HEK293T (cell line): ENCODE data around the gene IRAK3.

Experiments
- ARNT ChIP-seq: fragments of 450-650 bp; IDR thresholded peaks from 2 replicates; pipeline ENCODE4 v1.6.1; 2017; ENCODE audit warnings: mild to moderate bottlenecking
- HDGF ChIP-seq: fragments of 450-650 bp; IDR thresholded peaks from 2 replicates; pipeline ENCODE4 v1.6.1; 2017; ENCODE audit warnings: antibody characterized with exemption, borderline replicate concordance
- NFRKB ChIP-seq: fragments of 450-650 bp; IDR thresholded peaks from 2 replicates; pipeline ENCODE4 v1.6.1; 2016; ENCODE audit warnings: mild to moderate bottlenecking, moderate library complexity
- SP1 ChIP-seq: fragments of 450-650 bp; IDR thresholded peaks from 2 replicates; pipeline ENCODE4 v1.6.1; 2017
- TARDBP ChIP-seq: fragments of 450-650 bp; IDR thresholded peaks from 2 replicates; pipeline ENCODE4 v1.6.1; 2016
- TF ChIP-seq, protein P1 (sequence below): fragments of 450-650 bp; IDR thresholded peaks from 2 replicates; pipeline ENCODE4 v1.6.1; 2016

DNA sequence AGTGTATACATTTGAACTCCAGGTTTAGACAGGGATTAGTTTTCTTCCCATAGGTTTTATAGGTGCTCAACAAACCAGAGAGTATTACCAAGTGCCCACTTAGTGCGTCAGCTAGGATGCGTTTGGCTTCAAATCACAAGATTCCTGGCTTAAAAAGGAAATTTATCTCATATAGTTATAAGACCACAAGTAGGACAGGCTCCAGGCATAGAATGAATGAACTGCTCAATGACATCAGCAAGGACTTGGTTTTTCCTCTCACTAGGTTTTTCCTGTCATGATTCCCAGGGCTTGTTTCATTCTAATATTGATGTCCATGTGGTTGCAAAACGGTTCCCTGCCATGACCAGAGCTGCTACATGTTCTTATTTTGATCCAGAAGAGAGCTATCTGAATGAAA lies 6.1 kb upstream of the IRAK3 start:
- TF ChIP-seq NFRKB, result no peak
- TF ChIP-seq ARNT, result no peak
- TF ChIP-seq SP1, result no peak
- TF ChIP-seq, protein P1, sequence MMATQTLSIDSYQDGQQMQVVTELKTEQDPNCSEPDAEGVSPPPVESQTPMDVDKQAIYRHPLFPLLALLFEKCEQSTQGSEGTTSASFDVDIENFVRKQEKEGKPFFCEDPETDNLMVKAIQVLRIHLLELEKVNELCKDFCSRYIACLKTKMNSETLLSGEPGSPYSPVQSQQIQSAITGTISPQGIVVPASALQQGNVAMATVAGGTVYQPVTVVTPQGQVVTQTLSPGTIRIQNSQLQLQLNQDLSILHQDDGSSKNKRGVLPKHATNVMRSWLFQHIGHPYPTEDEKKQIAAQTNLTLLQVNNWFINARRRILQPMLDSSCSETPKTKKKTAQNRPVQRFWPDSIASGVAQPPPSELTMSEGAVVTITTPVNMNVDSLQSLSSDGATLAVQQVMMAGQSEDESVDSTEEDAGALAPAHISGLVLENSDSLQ, result no peak
- no peak for TF ChIP-seq TARDBP
- no peak for TF ChIP-seq HDGF
